Breast epithelium (tissue), 3 donors: Measurements from ENCODE around the gene ITPR2.

Source experiments
- CTCF ChIP-seq, 3 donors: fragments of 450-650 bp; IDR thresholded peaks; one replicate each; pipeline ENCODE4 v1.5.1; 2016 to 2017; ENCODE audit warnings: antibody characterized with exemption in 3 of 3, mild to moderate bottlenecking in 3 of 3, moderate library complexity in 3 of 3
- POLR2A ChIP-seq: fragments of 450-650 bp; IDR thresholded peaks from one replicate; pipeline ENCODE4 v1.6.1; 2016; ENCODE audit warnings: antibody characterized with exemption, mild to moderate bottlenecking, moderate library complexity

- TF ChIP-seq CTCF (IDR thresholded peaks at IDR 0.05) (no peak), POLR2A (no peak)
Measured at GRCh38 chr12:26372866-26373265, 460.1 kb downstream of the ITPR2 start.
